OCI-LY1 (cell line): ENCODE results near the gene TBX22.

Experiments
- H2AFZ ChIP-seq: fragments of 200-600 bp; sonication (generic), shearing (Covaris generic); 2 replicates; pipeline ENCODE4 v1.6.0; 2014; ENCODE audit warnings: antibody characterized with exemption, mild to moderate bottlenecking, low read length
- H3F3A ChIP-seq: fragments of 200-600 bp; sonication (generic), shearing (Covaris generic); 2 replicates; pipeline ENCODE4 v1.6.0; 2014; ENCODE audit warnings: mild to moderate bottlenecking, antibody characterized with exemption, low read length, moderate library complexity; ENCODE audit not compliant: insufficient read depth
- H3K27ac ChIP-seq: fragments of 200-600 bp; sonication (generic); 2 replicates; pipeline ENCODE4 v1.5.1; 2014; ENCODE audit warnings: low read length, mixed run types, mild to moderate bottlenecking, low read depth; ENCODE audit not compliant: poor library complexity, severe bottlenecking
- H3K27me3 ChIP-seq: fragments of 200-600 bp; sonication (generic); 2 replicates; pipeline ENCODE4 v1.6.0; 2014; ENCODE audit warnings: antibody characterized with exemption, mild to moderate bottlenecking, low read length, moderate library complexity; ENCODE audit not compliant: insufficient read depth
- H3K36me3 ChIP-seq: fragments of 200-600 bp; sonication (generic); 2 replicates; pipeline ENCODE4 v1.6.1; 2014; ENCODE audit warnings: mild to moderate bottlenecking, antibody characterized with exemption, low read length, moderate library complexity, mixed read lengths; ENCODE audit not compliant: insufficient read depth
- H3K4me1 ChIP-seq: fragments of 200-600 bp; sonication (generic); 2 replicates; pipeline ENCODE4 v1.5.1; 2014; ENCODE audit warnings: mild to moderate bottlenecking, low read length, moderate library complexity; ENCODE audit not compliant: insufficient read depth, severe bottlenecking
- H3K4me2 ChIP-seq: fragments of 200-600 bp; sonication (generic), shearing (Covaris generic); 2 replicates; pipeline ENCODE4 v1.6.1; 2014; ENCODE audit warnings: low read length
- H3K4me3 ChIP-seq: fragments of 200-600 bp; sonication (generic); 2 replicates; pipeline ENCODE4 v1.5.1; 2014; ENCODE audit warnings: low read length, low read depth, mild to moderate bottlenecking, mixed read lengths; ENCODE audit not compliant: poor library complexity, severe bottlenecking
- H3K79me2 ChIP-seq: fragments of 200-600 bp; shearing (Covaris generic); 2 replicates; pipeline ENCODE4 v1.6.1; 2016; ENCODE audit warnings: mixed run types, low read length, mixed read lengths; ENCODE audit not compliant: insufficient read depth
- H3K9ac ChIP-seq: fragments of 200-600 bp; sonication (generic), shearing (Covaris generic); 2 replicates; pipeline ENCODE4 v1.6.1; 2014; ENCODE audit warnings: mild to moderate bottlenecking, low read length, mixed read lengths
- H3K9me2 ChIP-seq: fragments of 200-600 bp; sonication (generic), shearing (Covaris generic); 2 replicates; pipeline ENCODE4 v1.6.1; 2014; ENCODE audit warnings: low read depth, mild to moderate bottlenecking, low read length, mixed read lengths
- H3K9me3 ChIP-seq: fragments of 200-600 bp; shearing (Covaris generic); 2 replicates; pipeline ENCODE4 v1.6.1; 2014; ENCODE audit warnings: low read length, mixed read lengths
- H4K20me1 ChIP-seq: fragments of 200-600 bp; sonication (generic), shearing (Covaris generic); 2 replicates; pipeline ENCODE4 v1.6.0; 2016; ENCODE audit warnings: mild to moderate bottlenecking, low read length; ENCODE audit not compliant: insufficient read depth
- CTCF ChIP-seq: fragments of 200-600 bp; sonication (generic), shearing (Covaris generic); IDR thresholded peaks from 2 replicates; pipeline ENCODE4 v1.5.1; 2017; ENCODE audit warnings: mild to moderate bottlenecking, antibody characterized with exemption, low read length, moderate library complexity, mixed read lengths
- EZH2 ChIP-seq: fragments of 200-600 bp; sonication (generic), shearing (Covaris generic); IDR thresholded peaks from 2 replicates; pipeline ENCODE4 v1.8.0; 2017; ENCODE audit warnings: borderline replicate concordance, mixed run types, mild to moderate bottlenecking, antibody characterized with exemption, low read length, moderate library complexity, mixed read lengths

Gene TBX22

GRCh38 chrX:80016182-80016581 is 1.6 kb downstream of the TBX22 start:
- Histone ChIP-seq H3K27me3 (no peaks in the 10 kb centered on the region), H3K9me3 (no peaks in the 10 kb centered on the region), H3K9ac (no peak overlapping the region), H3K79me2 (no peaks in the 10 kb centered on the region), H3K4me3 (no peak overlapping the region), H3K27ac (no peak overlapping the region), H3F3A (no peaks in the 10 kb centered on the region), H3K4me2 (no peak overlapping the region), H3K36me3 (no peaks in the 10 kb centered on the region), H2AFZ (no peak overlapping the region), H4K20me1 (no peaks in the 10 kb centered on the region), H3K4me1 (no peaks in the 10 kb centered on the region), H3K9me2 (no peaks in the 10 kb centered on the region)
- no peak for TF ChIP-seq EZH2
- TF ChIP-seq CTCF: no peak

GRCh38 chrX:80021621-80022020 is 7.1 kb downstream of the TBX22 start:
- H3K27ac ChIP-seq: no peak overlapping the region
- no peaks in the 10 kb centered on the region for H3K27me3 ChIP-seq
- TF ChIP-seq CTCF: no peak
- no peak for TF ChIP-seq EZH2
- H3K9ac ChIP-seq: no peak overlapping the region
- H3K4me3 ChIP-seq: no peak overlapping the region
- no peak overlapping the region for H2AFZ ChIP-seq
- H3K36me3 ChIP-seq: no peaks in the 10 kb centered on the region
- no peaks in the 10 kb centered on the region for H3K79me2 ChIP-seq
- H3K9me2 ChIP-seq: no peaks in the 10 kb centered on the region
- H3K9me3 ChIP-seq: no peaks in the 10 kb centered on the region
- H3K4me2 ChIP-seq: no peak overlapping the region
- no peaks in the 10 kb centered on the region for H3F3A ChIP-seq
- no peaks in the 10 kb centered on the region for H3K4me1 ChIP-seq
- H4K20me1 ChIP-seq: no peaks in the 10 kb centered on the region

DNA sequence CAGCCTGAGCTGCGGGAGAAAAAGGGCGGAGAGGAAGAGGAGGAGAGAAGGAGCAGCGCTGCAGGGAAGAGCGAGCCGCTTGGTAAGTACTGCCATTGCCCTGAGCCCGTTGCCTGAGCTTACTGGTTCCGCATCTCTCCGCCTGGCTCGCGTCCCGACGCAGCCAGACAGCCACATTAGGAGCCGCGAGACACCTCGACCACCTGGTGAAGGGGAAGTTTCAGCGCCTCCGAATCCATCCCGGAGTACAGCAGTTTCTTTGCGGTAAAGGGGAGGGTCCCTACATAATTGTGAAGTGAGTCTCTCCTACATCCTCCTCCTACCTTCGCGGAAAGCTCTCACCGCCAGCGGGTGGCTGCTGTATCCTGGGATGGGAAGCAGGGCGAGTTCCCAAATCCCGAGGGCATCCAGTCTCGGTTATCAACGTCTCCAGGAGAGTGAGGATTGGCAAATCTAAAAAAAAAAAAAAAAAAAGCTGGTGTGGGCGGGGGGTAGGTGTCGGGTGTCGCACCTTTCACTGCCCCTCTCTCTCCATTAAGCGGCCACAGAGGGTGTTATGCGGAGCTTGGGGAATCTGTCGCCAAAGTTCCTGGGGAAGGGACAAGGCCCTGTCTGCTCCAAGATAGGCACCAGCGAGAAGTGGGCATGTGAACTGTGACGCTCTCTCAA is 7.9 kb downstream of the TBX22 start:
- Histone ChIP-seq H3K4me2 (no peak overlapping the region), H3K27me3 (no peaks in the 10 kb centered on the region)

More for the DNA sequence above, 7.9 kb downstream of the TBX22 start:
- no peaks in the 10 kb centered on the region for H4K20me1 ChIP-seq
- H3K36me3 ChIP-seq: no peaks in the 10 kb centered on the region
- H3K27ac ChIP-seq: no peak overlapping the region
- TF ChIP-seq EZH2 (no peak), CTCF (no peak)
- no peak overlapping the region for H2AFZ ChIP-seq
- no peak overlapping the region for H3K4me3 ChIP-seq
- no peaks in the 10 kb centered on the region for H3K9me2 ChIP-seq
- no peaks in the 10 kb centered on the region for H3K79me2 ChIP-seq
- H3K9me3 ChIP-seq: no peaks in the 10 kb centered on the region
- H3F3A ChIP-seq: no peaks in the 10 kb centered on the region
- H3K4me1 ChIP-seq: no peaks in the 10 kb centered on the region
- H3K9ac ChIP-seq: no peak overlapping the region
